HepG2 (cell line): ENCODE data around the gene CAMTA2. TPM values are rescaled to one million over a fixed set of nuclear protein-coding genes. Genes with fewer than 3 reads are reported as not detected.
A peak's percentile ranks its signal among the peaks of the same experiment; 100 is the strongest.

Source experiments
- BCL6 ChIP-seq: IDR thresholded peaks from 2 replicates; pipeline ENCODE4 v1.6.1; 2016; ENCODE audit warnings: missing genetic modification reagents, missing compliant biosample characterization
- EEA1 ChIP-seq: sonication (generic); formaldehyde crosslinking; IDR thresholded peaks from 2 replicates; pipeline ENCODE4 v1.5.1; 2020; ENCODE audit warnings: mild to moderate bottlenecking, missing genetic modification reagents, borderline replicate concordance
- ERF ChIP-seq: IDR thresholded peaks from 2 replicates; pipeline ENCODE4 v1.6.1; 2018; ENCODE audit warnings: missing biosample characterization, missing genetic modification reagents
- FOXP1 ChIP-seq, 2 experiments: fragments of 450-650 bp in 1 of 2; IDR thresholded peaks; 2 replicates each; pipeline ENCODE4 v1.6.1; 2017 to 2018; ENCODE audit warnings: antibody characterized with exemption in 1 of 2
- HOXD1 ChIP-seq: sonication (generic); formaldehyde crosslinking; IDR thresholded peaks from 2 replicates; pipeline ENCODE4 v1.5.0; 2020; ENCODE audit warnings: missing genetic modification reagents
- KDM5A ChIP-seq: fragments of 200-600 bp; sonication (generic); IDR thresholded peaks from 2 replicates; pipeline ENCODE4 v1.7.0; 2018; ENCODE audit warnings: antibody characterized with exemption, mild to moderate bottlenecking, low read length, borderline replicate concordance
- KLF16 ChIP-seq, 2 experiments: sonication (generic) in 1 of 2; formaldehyde crosslinking in 1 of 2; IDR thresholded peaks; 2 replicates each; pipeline versions ENCODE4 v1.6.1 to v1.8.0; 2016 to 2023; ENCODE audit warnings: missing genetic modification reagents in 2 of 2, missing compliant biosample characterization in 1 of 2
- ZNF121 ChIP-seq: sonication (generic); formaldehyde crosslinking; IDR thresholded peaks from 2 replicates; pipeline ENCODE4 v1.5.0; 2020; ENCODE audit warnings: mild to moderate bottlenecking, missing genetic modification reagents
- ZNF232 ChIP-seq: sonication (generic); formaldehyde crosslinking; IDR thresholded peaks from 2 replicates; pipeline ENCODE4 v1.4.0; 2020; ENCODE audit warnings: missing genetic modification reagents, borderline replicate concordance
- ZNF3 ChIP-seq: IDR thresholded peaks from 2 replicates; pipeline ENCODE4 v1.7.0; 2017; ENCODE audit warnings: inconsistent platforms
- ZNF484 ChIP-seq: sonication (generic); formaldehyde crosslinking; IDR thresholded peaks from 2 replicates; pipeline ENCODE4 v1.5.1; 2020; ENCODE audit warnings: mild to moderate bottlenecking, low read depth, missing genetic modification reagents, borderline replicate concordance
- ZNF503 ChIP-seq: sonication (generic); formaldehyde crosslinking; IDR thresholded peaks from 2 replicates; pipeline ENCODE4 v1.4.0; 2020; ENCODE audit warnings: missing genetic modification reagents
- ZNF766 ChIP-seq: sonication (generic); formaldehyde crosslinking; IDR thresholded peaks from 2 replicates; pipeline ENCODE4 v1.5.0; 2020; ENCODE audit warnings: missing genetic modification reagents, borderline replicate concordance
- polyA plus RNA-seq, 8 experiments: library from polyadenylated mRNA; depleted of rRNA in 3 of 8; stranded (reverse) in 7 of 8; unstranded in 1 of 8; fragments of >200 nt; fragmentation: Illumina TruSeq in 4 of 8; extraction: Trizol in 4 of 8; gene quantifications; 2 replicates each; pipeline versions ENCODE4 v1.2.1 to v1.2.3, GENCODE V29; 2011 to 2016; ENCODE audit warnings: low read depth in 4 of 8, missing spikeins in 1 of 8, mixed read lengths in 1 of 8; ENCODE audit not compliant: insufficient read depth in 1 of 8
- total RNA-seq, 5 experiments: library from RNA; depleted of rRNA; stranded (reverse); fragments of >200 nt; fragmentation: Illumina TruSeq; extraction: Trizol; gene quantifications; 2 replicates each; pipeline ENCODE4 v1.2.3, GENCODE V29; 2016; ENCODE audit warnings: low read depth in 1 of 5
- TF ChIP-seq, protein P1 (sequence below): sonication (generic); formaldehyde crosslinking; IDR thresholded peaks from 2 replicates; pipeline ENCODE4 v1.8.1; 2022; ENCODE audit warnings: low read depth, mild to moderate bottlenecking, missing genetic modification reagents
- TF ChIP-seq, protein P2 (sequence below): sonication (generic); formaldehyde crosslinking; IDR thresholded peaks from 2 replicates; pipeline ENCODE4 v1.9.0; 2021; ENCODE audit warnings: mild to moderate bottlenecking, missing genetic modification reagents
- TF ChIP-seq, protein P3 (sequence below): sonication (generic); formaldehyde crosslinking; IDR thresholded peaks from 2 replicates; pipeline ENCODE4 v1.5.0; 2020; ENCODE audit warnings: missing genetic modification reagents

Gene CAMTA2
- total and polyA plus RNA-seq, 2 of the 13 experiments (the other 11 are each of a cell fraction or from before 2014, with no cell fraction given) = 4.1 to 7.1 TPM

- TF ChIP-seq, protein P1, sequence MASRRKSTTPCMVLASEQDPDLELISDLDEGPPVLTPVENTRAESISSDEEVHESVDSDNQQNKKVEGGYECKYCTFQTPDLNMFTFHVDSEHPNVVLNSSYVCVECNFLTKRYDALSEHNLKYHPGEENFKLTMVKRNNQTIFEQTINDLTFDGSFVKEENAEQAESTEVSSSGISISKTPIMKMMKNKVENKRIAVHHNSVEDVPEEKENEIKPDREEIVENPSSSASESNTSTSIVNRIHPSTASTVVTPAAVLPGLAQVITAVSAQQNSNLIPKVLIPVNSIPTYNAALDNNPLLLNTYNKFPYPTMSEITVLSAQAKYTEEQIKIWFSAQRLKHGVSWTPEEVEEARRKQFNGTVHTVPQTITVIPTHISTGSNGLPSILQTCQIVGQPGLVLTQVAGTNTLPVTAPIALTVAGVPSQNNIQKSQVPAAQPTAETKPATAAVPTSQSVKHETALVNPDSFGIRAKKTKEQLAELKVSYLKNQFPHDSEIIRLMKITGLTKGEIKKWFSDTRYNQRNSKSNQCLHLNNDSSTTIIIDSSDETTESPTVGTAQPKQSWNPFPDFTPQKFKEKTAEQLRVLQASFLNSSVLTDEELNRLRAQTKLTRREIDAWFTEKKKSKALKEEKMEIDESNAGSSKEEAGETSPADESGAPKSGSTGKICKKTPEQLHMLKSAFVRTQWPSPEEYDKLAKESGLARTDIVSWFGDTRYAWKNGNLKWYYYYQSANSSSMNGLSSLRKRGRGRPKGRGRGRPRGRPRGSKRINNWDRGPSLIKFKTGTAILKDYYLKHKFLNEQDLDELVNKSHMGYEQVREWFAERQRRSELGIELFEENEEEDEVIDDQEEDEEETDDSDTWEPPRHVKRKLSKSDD (CRISPR knock-in tag) = peak; percentile 49; the same call in 1 of the 2 replicates
- TF ChIP-seq HOXD1 (CRISPR knock-in tag) (0 out of 2 replicates have a peak, but pooled peaks have one; percentile 12), ZNF121 (CRISPR knock-in tag) (peak; percentile 98), BCL6 (CRISPR knock-in tag) (no peak), EEA1 (CRISPR knock-in tag) (no peak), KDM5A (no peak), ERF (CRISPR knock-in tag) (peak; percentile 59; the same call in 1 of the 2 replicates), ZNF766 (CRISPR knock-in tag) (0 out of 2 replicates have a peak, but pooled peaks have one; percentile 34), ZNF232 (CRISPR knock-in tag) (no peak), ZNF503 (CRISPR knock-in tag) (0 out of 2 replicates have a peak, but pooled peaks have one; percentile 22), ZNF484 (CRISPR knock-in tag) (no peak), ZNF3 (CRISPR knock-in tag) (no peak; the same call in 1 of the 2 replicates), FOXP1 (IDR thresholded peaks at IDR 0.05) (no peak), FOXP1 (CRISPR knock-in tag; IDR thresholded peaks at IDR 0.05) (peak; percentile 53), KLF16 (CRISPR knock-in tag; IDR thresholded peaks at IDR 0.05) (peak in 1 of 2 experiments; percentile 16; a peak in 1 of 4 replicates)
- TF ChIP-seq, protein P2, sequence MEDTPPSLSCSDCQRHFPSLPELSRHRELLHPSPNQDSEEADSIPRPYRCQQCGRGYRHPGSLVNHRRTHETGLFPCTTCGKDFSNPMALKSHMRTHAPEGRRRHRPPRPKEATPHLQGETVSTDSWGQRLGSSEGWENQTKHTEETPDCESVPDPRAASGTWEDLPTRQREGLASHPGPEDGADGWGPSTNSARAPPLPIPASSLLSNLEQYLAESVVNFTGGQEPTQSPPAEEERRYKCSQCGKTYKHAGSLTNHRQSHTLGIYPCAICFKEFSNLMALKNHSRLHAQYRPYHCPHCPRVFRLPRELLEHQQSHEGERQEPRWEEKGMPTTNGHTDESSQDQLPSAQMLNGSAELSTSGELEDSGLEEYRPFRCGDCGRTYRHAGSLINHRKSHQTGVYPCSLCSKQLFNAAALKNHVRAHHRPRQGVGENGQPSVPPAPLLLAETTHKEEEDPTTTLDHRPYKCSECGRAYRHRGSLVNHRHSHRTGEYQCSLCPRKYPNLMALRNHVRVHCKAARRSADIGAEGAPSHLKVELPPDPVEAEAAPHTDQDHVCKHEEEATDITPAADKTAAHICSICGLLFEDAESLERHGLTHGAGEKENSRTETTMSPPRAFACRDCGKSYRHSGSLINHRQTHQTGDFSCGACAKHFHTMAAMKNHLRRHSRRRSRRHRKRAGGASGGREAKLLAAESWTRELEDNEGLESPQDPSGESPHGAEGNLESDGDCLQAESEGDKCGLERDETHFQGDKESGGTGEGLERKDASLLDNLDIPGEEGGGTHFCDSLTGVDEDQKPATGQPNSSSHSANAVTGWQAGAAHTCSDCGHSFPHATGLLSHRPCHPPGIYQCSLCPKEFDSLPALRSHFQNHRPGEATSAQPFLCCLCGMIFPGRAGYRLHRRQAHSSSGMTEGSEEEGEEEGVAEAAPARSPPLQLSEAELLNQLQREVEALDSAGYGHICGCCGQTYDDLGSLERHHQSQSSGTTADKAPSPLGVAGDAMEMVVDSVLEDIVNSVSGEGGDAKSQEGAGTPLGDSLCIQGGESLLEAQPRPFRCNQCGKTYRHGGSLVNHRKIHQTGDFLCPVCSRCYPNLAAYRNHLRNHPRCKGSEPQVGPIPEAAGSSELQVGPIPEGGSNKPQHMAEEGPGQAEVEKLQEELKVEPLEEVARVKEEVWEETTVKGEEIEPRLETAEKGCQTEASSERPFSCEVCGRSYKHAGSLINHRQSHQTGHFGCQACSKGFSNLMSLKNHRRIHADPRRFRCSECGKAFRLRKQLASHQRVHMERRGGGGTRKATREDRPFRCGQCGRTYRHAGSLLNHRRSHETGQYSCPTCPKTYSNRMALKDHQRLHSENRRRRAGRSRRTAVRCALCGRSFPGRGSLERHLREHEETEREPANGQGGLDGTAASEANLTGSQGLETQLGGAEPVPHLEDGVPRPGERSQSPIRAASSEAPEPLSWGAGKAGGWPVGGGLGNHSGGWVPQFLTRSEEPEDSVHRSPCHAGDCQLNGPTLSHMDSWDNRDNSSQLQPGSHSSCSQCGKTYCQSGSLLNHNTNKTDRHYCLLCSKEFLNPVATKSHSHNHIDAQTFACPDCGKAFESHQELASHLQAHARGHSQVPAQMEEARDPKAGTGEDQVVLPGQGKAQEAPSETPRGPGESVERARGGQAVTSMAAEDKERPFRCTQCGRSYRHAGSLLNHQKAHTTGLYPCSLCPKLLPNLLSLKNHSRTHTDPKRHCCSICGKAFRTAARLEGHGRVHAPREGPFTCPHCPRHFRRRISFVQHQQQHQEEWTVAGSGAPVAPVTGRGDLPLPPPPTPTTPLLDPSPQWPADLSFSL (CRISPR knock-in tag) = peak; percentile 73
- TF ChIP-seq, protein P3, sequence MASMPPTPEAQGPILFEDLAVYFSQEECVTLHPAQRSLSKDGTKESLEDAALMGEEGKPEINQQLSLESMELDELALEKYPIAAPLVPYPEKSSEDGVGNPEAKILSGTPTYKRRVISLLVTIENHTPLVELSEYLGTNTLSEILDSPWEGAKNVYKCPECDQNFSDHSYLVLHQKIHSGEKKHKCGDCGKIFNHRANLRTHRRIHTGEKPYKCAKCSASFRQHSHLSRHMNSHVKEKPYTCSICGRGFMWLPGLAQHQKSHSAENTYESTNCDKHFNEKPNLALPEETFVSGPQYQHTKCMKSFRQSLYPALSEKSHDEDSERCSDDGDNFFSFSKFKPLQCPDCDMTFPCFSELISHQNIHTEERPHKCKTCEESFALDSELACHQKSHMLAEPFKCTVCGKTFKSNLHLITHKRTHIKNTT (CRISPR knock-in tag) = no peak
Observed at GRCh38 chr17:4920351-4921048, 67.0 kb downstream of the CAMTA2 start (continued).
